ENCODE results near the gene CLMP.
"Not testable (repeated sequence)": the region's sequence is repeated elsewhere in the genome, so short reads cannot be mapped to it uniquely, and the experiment has no call there.

Gene CLMP

DNA sequence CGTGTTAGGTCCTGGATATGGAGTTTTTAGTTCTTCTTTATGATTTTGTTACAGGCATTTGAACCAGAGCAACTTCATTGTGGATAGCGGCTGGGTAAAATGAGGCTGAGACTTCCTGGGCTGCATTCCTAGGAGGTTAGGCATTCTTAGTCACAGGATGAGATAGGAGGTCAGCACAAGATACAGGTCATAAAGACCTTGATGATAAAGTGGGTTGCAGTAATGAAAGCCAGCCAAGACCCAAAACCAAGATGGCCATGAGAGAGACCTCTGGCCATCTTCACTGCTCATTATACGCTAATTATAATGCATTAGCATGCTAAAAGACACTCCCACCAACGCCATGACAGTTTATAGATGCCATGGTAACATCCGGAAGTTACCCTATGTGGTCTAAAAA is 23.4 kb upstream of the CLMP start:
- DNase-seq (ENCODE audit: low spot score) = no peak

DNA sequence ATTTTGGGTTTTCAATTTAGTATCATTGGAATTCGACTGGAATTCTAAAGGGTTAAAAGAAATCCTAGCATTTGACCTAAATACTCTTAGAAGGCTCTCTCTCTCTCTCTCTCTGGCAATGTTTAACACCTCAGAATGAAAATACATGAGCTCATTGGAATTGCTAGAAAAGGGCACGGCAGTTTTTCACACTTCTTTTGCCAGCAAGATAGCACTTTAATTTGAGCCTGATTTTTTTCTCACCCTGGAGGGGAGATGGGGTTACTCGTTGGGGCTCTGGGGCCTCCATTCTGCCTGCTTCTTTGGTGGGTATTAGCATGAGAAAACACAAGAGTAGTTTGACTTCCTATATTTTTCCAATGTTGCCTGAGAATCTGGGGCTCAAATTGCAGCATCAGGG is 22.8 kb upstream of the CLMP start:
- no peak for DNase-seq (ENCODE audit: low spot score)

DNA sequence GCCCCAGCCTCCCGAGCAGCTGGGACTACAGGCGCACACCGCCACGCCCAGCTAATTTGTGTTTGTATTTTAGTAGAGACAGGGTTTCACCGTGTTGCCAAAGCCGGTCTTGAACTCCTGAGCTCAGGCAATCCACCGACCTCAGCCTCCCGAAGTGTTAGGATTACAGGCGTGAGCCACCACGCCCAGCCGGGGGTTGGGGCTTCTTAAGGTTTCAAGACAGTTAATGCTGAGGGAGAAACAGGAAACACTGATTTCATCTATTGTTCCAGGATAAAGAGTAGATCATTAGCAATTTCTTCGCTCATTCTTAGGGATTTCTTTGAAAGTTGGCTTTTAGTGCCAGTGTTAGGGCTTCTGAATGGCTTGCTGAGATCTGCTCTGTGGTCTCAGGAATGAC is 21.2 kb upstream of the CLMP start:
- no peak for DNase-seq (ENCODE audit: low spot score)

GRCh38 chr11:123214940-123215339 is 19.9 kb upstream of the CLMP start:
- DNase-seq (ENCODE audit: low spot score) = no peak

DNA sequence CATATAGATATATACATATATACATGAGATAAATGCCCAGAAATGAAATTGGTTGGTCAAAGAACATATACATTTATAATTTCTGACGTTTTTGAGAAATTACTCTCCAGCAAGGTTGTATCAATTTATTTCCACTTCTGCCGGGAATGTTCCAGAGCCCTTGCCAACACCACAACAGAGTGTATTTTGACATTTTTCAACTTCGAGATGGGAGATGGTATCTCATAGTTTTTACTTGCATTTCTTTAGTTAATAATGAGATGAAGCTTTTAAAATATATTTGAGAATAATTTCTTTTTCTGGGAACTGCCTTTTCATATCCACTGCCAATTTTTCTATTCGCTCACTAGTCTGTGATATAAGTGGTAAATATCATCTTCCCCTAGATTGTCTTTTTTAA is 19.3 kb upstream of the CLMP start:
- no peak for DNase-seq (ENCODE audit: low spot score)

- DNase-seq (ENCODE audit: low spot score) = no peak
These were observed 18.3 kb upstream of the CLMP start for GRCh38 chr11:123213307-123213771.

DNA sequence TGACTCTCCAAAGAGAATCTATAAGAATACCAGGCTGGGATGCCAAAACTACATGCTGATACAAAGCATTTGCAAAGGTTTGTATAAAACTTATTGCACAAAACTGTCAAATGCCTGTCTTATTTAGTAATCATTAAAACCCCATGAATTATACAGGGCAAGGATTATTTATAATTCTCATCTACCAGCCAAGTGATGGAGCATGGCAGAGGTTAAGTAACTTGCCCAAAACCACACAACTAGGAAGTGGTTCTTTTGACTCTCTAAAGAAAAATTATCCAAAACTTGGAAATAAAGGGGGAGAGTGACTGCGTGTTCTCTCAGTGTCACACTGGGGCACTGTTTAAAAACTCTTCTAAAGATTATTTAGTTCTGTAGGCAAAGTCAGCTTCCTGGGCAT is 17.4 kb upstream of the CLMP start:
- no peak for DNase-seq (ENCODE audit: low spot score)

GRCh38 chr11:123211981-123212380 is 16.9 kb upstream of the CLMP start:
- no peak for DNase-seq (ENCODE audit: low spot score)

GRCh38 chr11:123211149-123211852 is 16.3 kb upstream of the CLMP start:
- DNase-seq (ENCODE audit: low spot score) = no peak

DNA sequence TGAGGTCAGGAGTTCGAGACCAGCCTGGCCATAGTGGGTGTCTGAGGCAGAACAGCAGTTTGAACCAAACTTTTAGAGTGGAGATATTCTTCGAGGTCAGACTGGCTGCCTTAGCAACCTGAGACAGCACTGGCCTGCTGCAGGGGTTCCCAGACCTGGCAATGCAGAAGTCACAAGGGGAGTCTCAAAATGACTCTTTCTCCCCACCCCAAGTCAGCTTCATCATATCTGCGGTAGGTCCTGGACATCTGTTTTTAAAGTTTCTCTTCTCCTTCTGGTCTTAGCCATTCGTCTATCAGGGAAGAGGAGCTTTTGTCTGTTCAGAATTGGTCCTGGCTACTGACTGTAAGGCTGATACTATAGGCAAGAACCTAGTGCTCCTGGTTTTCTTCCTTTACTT is 14.5 kb upstream of the CLMP start:
- no peak for DNase-seq (ENCODE audit: low spot score)

DNA sequence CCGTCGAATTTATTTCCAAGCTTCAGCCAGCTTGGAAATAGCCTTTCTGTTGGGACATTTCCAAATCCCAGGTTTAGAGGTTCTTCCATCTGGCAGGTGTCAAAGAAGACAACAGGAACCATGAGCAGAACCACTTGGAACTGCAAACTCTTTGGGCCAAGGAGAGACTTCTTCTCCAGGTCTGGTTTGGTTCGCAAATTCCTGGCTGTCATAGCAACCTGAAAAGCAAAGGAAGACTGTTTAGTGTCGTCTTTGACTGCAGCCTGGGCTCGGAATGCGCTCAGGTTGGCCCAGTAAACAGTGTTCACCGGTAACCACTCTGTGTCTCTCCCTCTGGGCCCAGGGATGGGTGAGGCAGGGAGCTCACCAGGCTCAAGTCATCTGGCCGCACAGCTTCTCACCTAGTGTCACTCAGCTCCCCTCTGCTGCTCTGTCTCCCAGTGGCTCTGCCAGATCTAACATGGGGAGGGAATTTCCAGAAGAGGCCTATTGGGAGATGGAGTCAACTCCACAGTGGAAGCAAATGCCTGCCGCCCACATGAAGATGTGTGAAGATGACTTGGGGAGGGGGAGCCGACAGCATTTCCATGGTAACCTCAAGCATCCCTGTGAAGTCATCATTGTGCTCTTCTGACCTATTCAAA is 11.9 kb upstream of the CLMP start:
- no peak for DNase-seq (ENCODE audit: low spot score)

DNA sequence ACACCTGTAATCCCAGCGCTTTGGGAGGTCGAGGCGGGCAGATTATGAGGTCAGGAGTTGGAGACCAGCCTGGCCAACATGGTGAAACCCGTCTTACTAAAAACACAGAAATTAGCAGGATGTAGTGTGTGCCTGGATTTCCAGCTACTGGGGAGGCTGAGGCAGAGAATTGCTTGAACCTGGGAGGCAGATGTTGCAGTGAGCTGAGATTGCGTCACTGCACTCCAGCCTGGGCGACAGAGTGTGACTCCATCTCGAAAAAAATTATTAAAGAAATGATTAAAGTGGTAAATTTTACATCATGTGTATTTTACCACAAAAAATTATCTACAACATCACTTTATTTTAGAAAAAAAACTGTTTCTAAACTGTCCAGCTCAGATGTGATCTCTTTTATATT is 11.0 kb upstream of the CLMP start:
- DNase-seq (ENCODE audit: low spot score) = not testable (repeated sequence)

GRCh38 chr11:123203934-123204333 is 8.9 kb upstream of the CLMP start:
- DNase-seq (ENCODE audit: low spot score) = no peak

- DNase-seq (ENCODE audit: low spot score) = no peak
These were observed 8.4 kb upstream of the CLMP start for GRCh38 chr11:123203471-123203870.

- no peak for DNase-seq (ENCODE audit: low spot score)
These were observed 7.4 kb upstream of the CLMP start for GRCh38 chr11:123202155-123203151.

GRCh38 chr11:123200264-123200663 is 5.2 kb upstream of the CLMP start:
- DNase-seq (ENCODE audit: low spot score) = no peak

GRCh38 chr11:123197711-123198110 is 2.7 kb upstream of the CLMP start:
- DNase-seq (ENCODE audit: low spot score) = peak; percentile 18

DNA sequence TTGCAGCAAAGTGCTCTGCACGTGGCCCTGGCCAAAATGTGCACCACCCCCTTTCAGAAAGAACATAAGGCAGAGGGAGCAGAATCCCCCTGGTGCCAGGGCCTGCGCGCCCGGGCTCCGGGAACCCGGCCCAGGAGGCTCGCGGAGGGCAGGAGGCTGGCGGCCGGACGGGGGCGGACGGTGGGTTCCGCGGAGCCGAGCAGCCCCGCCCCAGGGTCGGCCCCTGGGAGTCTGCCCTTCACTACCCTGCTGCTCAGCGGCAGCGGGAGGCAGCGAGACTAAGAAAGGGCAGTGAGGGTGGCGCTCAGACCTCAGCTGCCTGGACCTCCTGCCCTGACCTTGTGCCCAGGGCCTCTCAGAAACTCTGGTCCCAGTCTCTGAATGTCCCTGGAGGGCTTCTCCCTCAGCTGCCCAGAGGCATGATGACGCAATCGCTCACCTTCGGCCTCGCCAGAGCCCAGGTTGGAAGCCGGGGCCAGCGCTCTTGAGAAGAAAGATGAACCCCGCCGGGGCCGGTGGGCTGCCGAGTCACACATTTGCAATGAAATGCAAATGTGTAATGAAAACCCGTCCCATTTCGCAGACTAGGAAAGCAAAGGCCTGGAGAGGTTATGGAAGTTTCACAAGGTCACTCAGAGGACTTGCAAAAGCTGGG is 1.1 kb upstream of the CLMP start:
- no peak for DNase-seq (ENCODE audit: low spot score)

GRCh38 chr11:123194337-123195187 is 486 bp downstream of the CLMP start:
- DNase-seq (ENCODE audit: low spot score) = peak; percentile 37

- DNase-seq (ENCODE audit: low spot score) = no peak
These were observed 1.3 kb downstream of the CLMP start for GRCh38 chr11:123193742-123194141.

GRCh38 chr11:123191939-123192338 is 3.1 kb downstream of the CLMP start:
- DNase-seq (ENCODE audit: low spot score) = no peak
